H1 (cell line): Measurements from ENCODE around the gene ANAPC2. TPM values are rescaled to one million over a fixed set of nuclear protein-coding genes. Genes with fewer than 3 reads are reported as not detected.

Experiments used
- ASH2L ChIP-seq: fragments of 200-600, 300-600 bp; sonication (generic); IDR thresholded peaks from one replicate; pipeline ENCODE4 v1.7.1; 2017; ENCODE audit warnings: low read length
- ATF3 ChIP-seq: IDR thresholded peaks from 2 replicates; pipeline ENCODE4 v1.6.1; 2011; ENCODE audit warnings: low read depth, mild to moderate bottlenecking, low read length; ENCODE audit not compliant: insufficient read depth
- CBX8 ChIP-seq: fragments of 300-800, 300-1000 bp; sonication (generic); IDR thresholded peaks from 2 replicates; pipeline ENCODE4 v1.7.1; 2016; ENCODE audit warnings: low read depth, low read length, borderline replicate concordance
- EGR1 ChIP-seq: IDR thresholded peaks from 2 replicates; pipeline ENCODE4 v1.6.1; 2011; ENCODE audit warnings: low read depth, low read length, borderline replicate concordance
- HDAC6 ChIP-seq: IDR thresholded peaks from one replicate; pipeline ENCODE4 v1.7.1; 2012; ENCODE audit warnings: low read depth, mild to moderate bottlenecking, inconsistent platforms, low read length, moderate library complexity
- JUN ChIP-seq: IDR thresholded peaks from 2 replicates; pipeline ENCODE4 v1.6.1; 2011; ENCODE audit warnings: low read depth, mild to moderate bottlenecking, improper control_type of control experiment, low read length
- JUND ChIP-seq: IDR thresholded peaks from 2 replicates; pipeline ENCODE4 v1.6.1; 2011; ENCODE audit warnings: mild to moderate bottlenecking, improper control_type of control experiment, low read length
- NRF1 ChIP-seq: IDR thresholded peaks from 2 replicates; pipeline ENCODE4 v1.6.1; 2011; ENCODE audit warnings: mild to moderate bottlenecking, low read depth, low read length, improper control_type of control experiment
- PHF8 ChIP-seq: fragments of 200-600 bp; sonication (generic); conservative IDR thresholded peaks from 2 replicates; pipeline ENCODE4 v1.7.1; 2012; ENCODE audit warnings: low read depth, mild to moderate bottlenecking, inconsistent platforms, low read length, moderate library complexity
- RAD21 ChIP-seq, 2 experiments: IDR thresholded peaks in 1 of 2; conservative IDR thresholded peaks in 1 of 2; 2 replicates each; pipeline ENCODE4 v1.6.1; 2011; ENCODE audit warnings: low read depth in 2 of 2, low read length in 2 of 2, improper control_type of control experiment in 1 of 2, inconsistent platforms in 1 of 2, mild to moderate bottlenecking in 1 of 2, moderate library complexity in 1 of 2
- RXRA ChIP-seq: IDR thresholded peaks from 2 replicates; pipeline ENCODE4 v1.6.1; 2011; ENCODE audit warnings: low read depth, mild to moderate bottlenecking, low read length, moderate library complexity; ENCODE audit not compliant: insufficient read depth
- SIRT6 ChIP-seq: IDR thresholded peaks from one replicate; pipeline ENCODE4 v1.7.1; 2012; ENCODE audit warnings: low read length, inconsistent platforms
- SP4 ChIP-seq: IDR thresholded peaks from 2 replicates; pipeline ENCODE4 v1.6.1; 2012; ENCODE audit warnings: low read length, inconsistent platforms
- TAF7 ChIP-seq: optimal IDR thresholded peaks from 2 replicates; pipeline ENCODE3; 2011; ENCODE audit warnings: low read depth, mild to moderate bottlenecking, inconsistent platforms, low read length, moderate library complexity, borderline replicate concordance
- polyA plus RNA-seq, 7 experiments: library from polyadenylated mRNA; depleted of rRNA in 3 of 7; stranded (reverse) in 5 of 7; unstranded in 2 of 7; fragments of >200 nt in 5 of 7; fragments of 200-250 nt in 2 of 7; gene quantifications; 1 replicate in 5 of 7; 2 replicates in 1 of 7; 4 replicates in 1 of 7; pipeline versions ENCODE4 v1.2.1 to v1.2.3, GENCODE V29; 2011 to 2013; ENCODE audit warnings: missing spikeins in 2 of 7, mixed read lengths in 2 of 7
- total RNA-seq: library from RNA; stranded (reverse); fragmentation: NEBNext Ultra II Directional; extraction: Animal tissue kit (Norgen Biotek cat#: 25700); gene quantifications from 2 replicates; pipeline ENCODE4 v1.2.1, GENCODE V29; 2021

The ANAPC2 gene
- total and polyA plus RNA-seq, 2 of the 8 experiments (the other 6 are each of a cell fraction or from before 2014, with no cell fraction given) = 30.2 to 37.7 TPM

DNA sequence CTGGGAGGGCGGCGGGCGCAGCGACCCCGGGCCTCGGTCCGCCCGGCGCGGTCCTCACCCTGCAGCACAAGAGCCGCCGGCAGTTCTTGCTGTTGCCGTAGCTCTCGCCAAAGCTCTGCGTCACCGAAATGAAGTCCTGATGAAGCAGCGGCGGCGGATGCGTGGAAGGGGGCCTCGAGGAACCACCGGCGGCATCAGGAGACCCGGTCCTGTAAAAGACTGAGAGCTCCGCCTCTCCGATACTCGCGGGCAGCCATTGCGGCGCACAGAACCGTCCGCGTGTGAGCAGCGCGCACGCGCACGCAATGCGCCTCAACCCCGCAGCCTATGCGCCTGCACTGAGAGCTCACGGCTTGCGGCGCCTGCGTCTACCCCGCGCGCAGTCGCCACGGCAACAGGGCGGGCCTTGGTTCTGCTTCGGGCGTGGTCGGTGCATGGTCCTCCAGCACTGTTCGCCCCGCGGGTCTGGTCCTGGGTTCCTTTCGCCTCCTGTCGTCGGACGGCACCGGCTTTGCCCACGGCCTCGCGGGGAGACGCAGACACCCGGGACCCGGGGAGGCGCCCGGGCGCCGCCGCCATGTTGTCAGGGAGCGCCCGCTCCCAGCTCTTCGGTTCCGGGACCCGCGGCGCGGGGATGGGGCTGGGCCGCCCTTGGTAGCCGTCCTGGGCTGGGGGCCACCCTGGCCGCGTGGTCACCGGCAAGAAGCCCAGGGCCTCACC is 58.7 kb downstream of the ANAPC2 start (continued):
- TF ChIP-seq JUND (no peak), SIRT6 (no peak), EGR1 (no peak), HDAC6 (no peak), CBX8 (no peak), TAF7 (no peak), RAD21 (IDR thresholded peaks at IDR 0.05 in 1 of 2, conservative IDR thresholded peaks at IDR 0.05 in 1 of 2; ENCODE audit: low read depth in 2 of 2, low read length in 2 of 2) (no peak), JUN (no peak), ASH2L (peak; percentile 64), NRF1 (peak; percentile 68), ATF3 (no peak; the same call in 1 of the 2 replicates), SP4 (no peak), RXRA (no peak), PHF8 (peak; percentile 63)
